Fibroblast of skin of right quadriceps (primary cell): ENCODE measurements around the gene GFRA4.
A peak's percentile ranks its signal among the peaks of the same experiment; 100 is the strongest.

ENCODE experiments used
- DNase-seq: peaks from one replicate; pipeline ENCODE4 v3.0.0-alpha.2; 2013

The GFRA4 gene, protein sequence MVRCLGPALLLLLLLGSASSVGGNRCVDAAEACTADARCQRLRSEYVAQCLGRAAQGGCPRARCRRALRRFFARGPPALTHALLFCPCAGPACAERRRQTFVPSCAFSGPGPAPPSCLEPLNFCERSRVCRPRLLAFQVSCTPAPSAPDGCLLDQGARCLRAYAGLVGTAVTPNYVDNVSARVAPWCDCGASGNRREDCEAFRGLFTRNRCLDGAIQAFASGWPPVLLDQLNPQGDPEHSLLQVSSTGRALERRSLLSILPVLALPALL

DNA sequence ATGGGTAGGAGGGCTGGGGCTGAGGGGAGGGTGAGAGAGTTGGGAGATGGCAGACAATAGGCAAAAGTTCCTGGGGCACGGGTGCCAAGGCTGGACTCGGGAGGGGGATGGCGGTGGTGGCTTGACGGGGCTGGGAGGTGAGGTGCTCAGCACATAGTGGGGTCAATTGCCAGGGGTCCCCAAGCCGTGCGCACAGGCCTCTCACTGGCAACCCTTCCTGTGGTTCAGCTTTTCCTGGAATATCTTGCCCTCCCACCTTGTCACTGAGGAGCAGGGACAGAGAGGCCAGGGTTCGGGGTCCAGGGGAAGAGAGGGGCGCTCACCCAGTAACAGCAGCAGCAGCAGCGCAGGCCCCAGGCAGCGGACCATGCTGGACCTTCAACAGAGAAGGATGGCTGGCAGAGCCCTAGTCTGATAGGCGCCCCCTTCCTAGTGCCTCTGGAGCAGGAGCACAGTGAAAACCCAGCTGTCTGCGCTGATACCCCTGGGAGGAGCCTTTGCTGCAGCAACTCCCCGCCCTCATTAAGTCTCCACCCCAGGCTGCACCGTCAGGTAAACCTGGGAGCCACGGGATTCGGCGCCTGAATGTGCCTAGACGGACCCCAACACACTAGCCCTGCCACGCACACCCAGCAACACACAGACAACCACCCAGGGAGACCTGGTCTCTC, at the start of gene GFRA4:
TSS of gene GFRA4 (minus strand) at position 369 of the 671 bp plus-strand sequence. CDS start at position 369, 0 bp downstream.
- DNase-seq = no peak

DNA sequence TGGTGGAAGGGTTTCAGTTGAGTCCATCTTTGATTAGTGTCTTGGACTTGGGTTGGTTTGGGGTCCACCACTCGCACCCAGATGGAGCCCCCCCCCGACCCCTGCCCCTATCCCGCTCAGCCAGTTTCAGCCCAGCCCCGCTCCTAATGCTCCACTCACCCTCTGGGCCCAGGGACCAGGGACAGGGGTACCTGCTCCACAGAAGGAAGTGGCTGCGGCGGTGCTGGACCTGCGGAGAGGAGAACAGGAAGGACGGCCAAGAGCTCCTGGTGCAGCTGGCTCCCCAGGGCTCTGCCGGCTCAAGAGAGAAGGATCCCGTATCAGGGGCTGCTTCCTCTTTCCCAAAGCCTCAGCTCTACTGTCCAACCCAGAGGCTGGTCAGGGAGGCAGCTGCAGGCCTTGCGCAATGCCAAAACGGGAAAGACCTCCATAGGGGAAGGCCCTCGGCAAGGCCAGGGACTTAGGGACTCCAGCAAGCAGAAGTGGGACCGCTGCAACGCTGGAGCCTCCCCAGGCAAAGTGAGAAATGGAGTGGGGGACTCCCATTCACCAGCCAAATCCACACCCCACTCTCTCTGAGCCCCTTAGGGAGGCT, 49.2 kb upstream of the GFRA4 start, which contains the start of gene SIGLEC1:
TSS of gene SIGLEC1 (minus strand) at position 322 of the 595 bp plus-strand sequence. CDS start 5,472 bp downstream, outside the sequence.
- DNase-seq = no peak

DNA sequence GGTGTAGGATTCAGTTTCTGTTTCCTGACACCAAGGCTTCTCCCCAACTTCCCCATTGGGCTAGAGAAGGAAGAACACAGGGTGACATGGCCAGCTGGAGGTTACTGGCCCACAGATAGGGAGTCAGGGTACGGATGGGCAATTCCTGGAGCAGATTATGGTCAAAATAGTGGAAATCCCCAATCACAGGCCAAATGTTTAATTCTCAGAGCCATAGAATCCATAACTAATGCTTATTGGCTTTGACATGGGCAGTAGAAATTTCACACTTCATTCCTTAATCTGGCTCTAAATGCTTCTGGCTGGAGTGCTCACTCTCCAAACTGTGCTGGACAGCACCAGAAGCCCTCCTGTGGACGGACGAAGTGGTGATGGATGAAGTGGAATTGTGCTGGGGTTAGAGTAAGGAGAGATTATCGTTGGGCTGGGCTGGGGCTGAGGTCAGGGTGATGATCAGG, 48.3 kb upstream of the GFRA4 start:
- no peak for DNase-seq

DNA sequence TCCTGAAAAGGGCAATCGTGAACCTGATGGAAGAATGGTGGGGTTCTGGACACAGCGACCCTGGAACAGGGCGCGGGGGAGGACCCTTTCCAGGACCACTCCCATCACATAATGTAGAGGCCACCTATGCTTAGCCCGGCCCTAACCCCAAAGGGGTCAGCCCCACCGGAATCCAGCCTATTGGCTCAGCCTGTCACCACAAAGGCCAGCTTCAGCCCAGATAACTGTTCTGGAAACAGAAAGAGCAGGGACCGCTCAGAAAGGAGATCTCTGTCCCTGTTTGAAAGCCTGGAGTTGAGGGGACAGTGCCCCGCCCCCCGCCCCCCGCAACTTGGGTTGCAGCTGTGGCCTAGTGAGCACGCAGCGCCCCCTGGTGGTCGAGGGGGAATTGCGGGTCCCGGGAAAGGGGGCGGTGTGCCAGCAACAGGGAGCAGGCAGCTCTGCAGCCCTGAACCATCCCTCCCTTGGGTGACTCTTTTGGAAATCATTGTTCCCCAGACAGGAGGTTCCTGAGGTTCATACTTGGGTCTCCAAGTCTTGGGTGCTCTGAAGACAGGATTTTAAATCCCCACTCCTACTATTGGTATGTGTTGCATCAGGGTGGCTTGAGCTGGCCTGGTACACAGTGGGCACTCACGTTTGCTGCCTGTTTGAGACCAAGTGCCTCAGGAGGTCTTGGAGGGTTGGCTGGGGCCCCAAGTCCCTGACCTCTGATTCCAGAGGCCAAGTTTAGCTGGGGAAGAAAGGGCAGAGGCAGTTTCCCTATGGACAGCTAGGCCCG, 47.7 kb upstream of the GFRA4 start:
- peak; percentile 49 for DNase-seq

DNA sequence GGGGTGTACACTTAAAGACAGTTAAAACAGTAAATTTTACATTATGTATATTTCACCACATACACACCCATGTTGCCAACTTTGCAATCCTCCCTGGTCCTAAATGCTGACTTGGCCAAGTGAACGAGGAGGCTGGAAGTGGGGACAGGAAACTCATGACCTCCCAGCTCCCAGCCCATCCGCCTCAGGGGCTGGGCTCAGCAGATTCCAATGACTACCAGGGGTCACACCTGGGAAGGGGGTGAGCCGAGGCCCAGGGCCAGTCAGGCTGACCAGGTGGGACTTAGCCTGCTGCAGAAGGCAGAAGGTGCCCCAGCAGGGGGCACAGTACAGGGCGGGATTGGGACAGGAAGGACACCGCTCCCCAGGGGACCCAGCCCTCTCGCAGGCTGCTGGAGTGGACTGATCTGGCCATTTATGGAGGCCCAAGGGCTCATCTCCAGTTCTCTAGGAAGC, 46.8 kb upstream of the GFRA4 start:
- no peak for DNase-seq

DNA sequence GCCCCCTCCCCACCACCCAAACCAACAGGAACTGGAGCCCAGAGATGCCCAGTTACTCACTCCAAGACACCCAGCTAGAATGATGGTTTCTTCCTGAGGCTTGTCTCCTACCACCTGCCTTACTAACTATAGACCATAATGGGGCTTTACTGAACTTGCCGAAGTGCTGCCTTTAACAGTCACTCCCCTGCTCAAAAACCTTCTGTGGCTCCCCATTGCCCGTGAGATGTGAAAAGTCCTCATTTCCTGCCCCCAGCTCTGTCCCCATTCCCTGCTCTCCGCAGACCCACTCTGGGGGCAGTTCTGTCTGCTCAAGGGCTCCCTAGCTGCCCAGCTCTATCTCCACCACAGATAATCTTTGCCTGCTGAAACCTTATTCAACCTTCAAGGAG, 44.3 kb upstream of the GFRA4 start:
- DNase-seq = no peak

GRCh38 chr20:3706774-3707507, 43.7 kb upstream of the GFRA4 start:
- DNase-seq = no peak

GRCh38 chr20:3705970-3706739, 43.0 kb upstream of the GFRA4 start:
- no peak for DNase-seq

DNA sequence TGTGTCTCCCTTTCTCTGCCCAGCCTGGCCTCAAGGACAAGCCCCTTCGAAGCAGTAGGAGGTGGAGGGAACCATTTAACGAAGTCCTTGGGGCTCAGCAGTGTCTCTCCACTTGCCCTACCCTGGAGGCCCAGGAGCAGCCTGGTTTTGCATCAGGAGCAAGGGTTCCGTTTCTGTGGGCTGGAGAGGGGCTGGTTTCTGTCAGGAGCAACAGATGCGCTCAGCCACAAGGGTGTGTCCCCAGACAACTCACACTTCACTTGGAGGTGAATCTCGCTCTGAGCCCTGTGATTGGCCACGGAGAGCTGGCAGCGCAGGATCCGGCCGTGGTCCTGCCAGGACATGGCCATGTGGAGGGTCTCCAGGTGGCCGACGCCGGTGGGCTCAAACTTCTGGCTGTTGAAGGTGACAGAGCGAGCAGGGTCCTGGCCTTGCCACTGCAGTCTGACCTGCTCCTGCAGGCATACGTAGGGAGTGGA, 42.3 kb upstream of the GFRA4 start:
- no peak for DNase-seq

DNA sequence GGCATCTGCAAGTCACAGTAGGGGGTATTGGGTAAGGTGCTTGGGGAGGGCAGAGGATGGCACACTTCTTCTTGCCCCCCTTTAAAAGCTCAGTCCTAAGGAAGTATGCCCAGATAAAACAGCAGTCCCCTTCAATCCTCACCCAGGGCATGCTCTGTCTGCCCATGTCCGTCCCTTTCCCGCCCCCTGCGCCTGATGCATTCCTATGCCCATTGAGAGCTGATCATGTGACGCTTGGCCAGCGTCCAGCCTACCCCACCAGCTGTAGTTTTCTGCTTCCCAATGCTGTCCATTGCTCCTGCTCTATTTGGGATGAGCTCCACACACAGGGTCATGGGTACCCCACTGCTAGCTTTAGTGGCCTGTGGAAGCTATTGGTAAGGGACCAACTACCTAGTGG, 40.9 kb upstream of the GFRA4 start:
- no peak for DNase-seq

DNA sequence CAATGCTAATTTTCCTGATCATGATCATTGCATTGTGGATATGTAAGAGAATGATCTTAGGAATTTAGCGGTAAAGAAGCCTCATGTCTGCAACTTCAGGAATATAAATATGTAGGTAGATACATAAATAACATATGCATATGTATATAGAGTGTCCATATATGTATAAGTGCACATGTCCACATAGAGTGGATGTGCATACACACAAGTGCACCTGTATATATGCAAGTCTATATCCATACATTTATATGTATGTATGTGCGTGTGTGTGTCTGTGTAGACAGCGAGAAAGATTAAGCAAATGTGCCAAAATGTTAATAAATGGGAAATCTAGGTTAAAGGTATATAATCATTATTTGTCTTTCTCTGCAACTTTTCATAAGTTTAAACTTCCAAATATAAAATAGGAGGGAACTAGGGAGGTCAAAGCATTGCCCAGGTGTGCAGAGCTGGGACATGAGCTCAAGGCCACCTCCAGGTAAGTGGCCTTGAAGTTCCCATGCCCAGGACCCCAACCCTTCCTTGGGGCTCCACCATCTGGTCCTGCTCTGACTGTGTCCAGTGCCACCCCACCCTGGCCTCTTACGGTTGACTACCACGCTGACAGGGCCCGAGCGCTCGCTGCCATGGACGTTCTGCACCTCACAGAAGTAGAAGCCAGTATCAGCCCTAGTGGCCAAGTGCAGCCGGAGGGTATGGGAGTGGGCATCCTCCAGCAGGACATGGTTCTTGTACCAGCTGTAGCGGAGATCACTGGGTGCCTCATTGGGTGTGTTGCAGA, 39.6 kb upstream of the GFRA4 start:
- DNase-seq = no peak

GRCh38 chr20:3701061-3701998, 38.1 kb upstream of the GFRA4 start:
- DNase-seq = no peak

DNA sequence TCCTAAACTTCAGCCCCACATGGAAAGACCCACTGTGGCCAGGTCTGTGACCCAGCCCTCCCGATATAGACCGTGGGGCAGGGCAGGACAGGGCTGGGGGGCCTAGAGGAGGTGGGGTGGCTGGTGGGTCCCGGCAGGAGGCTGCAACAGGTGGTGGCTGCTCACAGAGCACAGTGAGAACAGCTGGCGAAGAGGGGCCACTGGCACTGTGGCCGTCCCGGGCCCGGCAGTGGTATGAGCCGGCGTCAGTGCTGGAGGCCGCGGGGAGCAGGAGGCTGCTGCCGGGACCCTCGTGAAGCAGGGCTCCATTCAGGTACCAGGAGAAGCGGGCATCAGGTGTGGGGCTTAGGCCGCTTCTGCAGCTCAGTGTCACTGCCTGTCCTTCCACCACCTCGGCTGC, 35.8 kb upstream of the GFRA4 start:
- no peak for DNase-seq

DNA sequence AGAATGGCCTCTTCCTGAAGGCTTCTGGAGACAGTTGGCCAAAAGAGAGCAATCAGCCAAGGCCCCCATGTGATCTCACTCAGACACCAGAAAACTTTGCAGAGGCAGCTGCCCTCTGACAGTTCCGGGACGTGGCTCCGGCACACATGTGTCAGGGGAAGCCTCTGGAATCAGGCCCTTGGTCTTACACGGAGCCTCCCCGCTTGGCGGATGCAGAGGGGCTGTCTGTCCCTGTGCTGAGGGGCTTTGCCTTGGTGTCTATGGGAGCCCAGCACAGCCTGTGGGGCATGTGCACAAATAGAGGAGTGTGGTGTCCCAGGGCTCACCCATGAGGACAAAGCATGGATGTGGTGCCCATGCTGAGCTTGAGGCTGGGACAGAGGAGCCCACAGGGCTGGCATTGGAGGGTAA, 35.4 kb upstream of the GFRA4 start:
- no peak for DNase-seq

DNA sequence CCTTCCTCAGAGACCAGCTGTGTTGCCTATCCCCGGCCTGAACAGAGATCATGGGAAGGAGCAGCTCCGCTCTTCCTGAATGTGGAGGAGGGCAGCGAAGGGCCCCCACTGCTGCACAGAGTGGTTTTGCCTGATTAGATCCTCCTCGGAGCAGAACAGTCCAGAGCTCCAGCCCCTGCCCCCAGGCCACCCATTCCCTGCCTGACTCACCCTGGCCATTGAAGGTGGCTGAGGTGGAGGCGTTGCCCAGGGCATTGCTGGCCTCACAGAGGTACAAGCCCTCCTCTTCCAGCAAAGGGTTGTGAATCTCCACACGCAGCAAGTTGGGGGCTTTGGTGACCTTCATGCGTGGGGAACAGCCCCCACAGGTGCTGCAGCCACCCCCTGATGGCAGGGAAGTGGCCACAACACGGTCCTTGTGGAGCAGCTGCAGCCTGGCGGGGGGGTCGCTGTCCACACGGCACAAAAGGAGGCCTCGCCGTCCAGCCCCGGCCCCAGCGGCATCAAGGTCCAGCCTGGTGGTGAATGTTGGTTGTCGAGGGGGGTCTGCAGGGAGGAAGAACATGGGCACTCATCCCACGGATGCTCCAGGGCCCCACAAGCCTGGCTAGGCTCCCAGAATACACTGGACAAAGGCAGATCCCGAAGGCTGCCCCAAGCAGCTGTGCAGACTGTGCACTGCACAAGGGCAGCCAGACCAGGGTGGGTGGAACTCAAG, 34.5 kb upstream of the GFRA4 start:
- no peak for DNase-seq

GRCh38 chr20:3696745-3697587, 33.8 kb upstream of the GFRA4 start:
- DNase-seq = no peak

DNA sequence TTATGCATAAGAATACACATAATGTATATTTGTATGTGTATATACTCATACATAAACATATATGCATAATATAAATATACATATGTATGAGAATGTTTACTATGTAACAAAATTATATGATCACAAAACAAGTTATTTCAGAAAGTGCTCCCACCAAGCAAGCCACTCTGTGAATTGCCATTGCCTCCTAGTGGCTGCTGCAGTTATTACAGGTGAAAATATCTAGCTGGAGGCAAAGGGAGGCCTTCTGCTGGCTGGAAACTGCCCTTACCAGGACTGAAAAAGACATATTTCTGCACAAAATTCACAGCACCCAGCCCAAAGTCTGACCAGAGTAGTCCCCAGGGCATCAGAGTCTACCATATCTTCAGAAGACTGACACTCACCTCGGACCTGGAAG, 33.0 kb upstream of the GFRA4 start:
- no peak for DNase-seq

DNA sequence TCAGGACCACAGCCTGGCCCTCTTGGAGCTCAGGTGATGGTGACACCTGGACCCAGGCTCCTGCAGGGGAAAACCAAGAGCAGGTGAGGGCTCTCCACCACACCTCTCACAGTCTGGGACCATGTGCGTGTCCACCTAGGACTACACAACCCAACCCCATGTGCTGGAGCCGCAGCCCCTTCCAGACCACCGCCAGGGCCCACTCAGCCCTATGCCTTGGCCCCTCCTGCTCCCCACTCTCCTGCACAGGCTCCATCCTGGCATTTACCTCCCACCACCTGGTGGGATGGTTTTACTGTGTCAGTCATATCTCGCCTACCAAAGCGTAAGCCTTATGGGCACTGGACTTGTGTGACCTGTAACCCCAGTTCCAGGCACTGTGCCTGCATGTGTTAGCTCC, 31.7 kb upstream of the GFRA4 start:
- DNase-seq = no peak
